K562 (cell line): ENCODE measurements around the gene ANKRD45.

Source experiments
- BRCA1 ChIP-seq, 2 experiments: fragments of 450-650 bp in 1 of 2; sonication (generic) in 1 of 2; formaldehyde crosslinking in 1 of 2; IDR thresholded peaks; 2 replicates each; pipeline versions ENCODE4 v1.5.0 to v1.6.1; 2017 to 2020; ENCODE audit warnings: mild to moderate bottlenecking in 1 of 2, missing genetic modification reagents in 1 of 2
- DNMT1 ChIP-seq: fragments of 450-650 bp; IDR thresholded peaks from 2 replicates; pipeline ENCODE4 v1.6.1; 2016; ENCODE audit warnings: antibody characterized with exemption, mild to moderate bottlenecking
- ELF1 ChIP-seq: fragments of 200-800 bp; sonication (Bioruptor generic); IDR thresholded peaks from 2 replicates; pipeline ENCODE4 v1.6.1; 2016; ENCODE audit warnings: missing genetic modification characterization, missing compliant biosample characterization
- ELF4 ChIP-seq: fragments of 450-650 bp; formaldehyde crosslinking; IDR thresholded peaks from 2 replicates; pipeline ENCODE4 v1.4.0; 2022; ENCODE audit warnings: missing genetic modification characterization
- ETV6 ChIP-seq, 3 experiments: fragments of 150-350 bp in 1 of 3; sonication (generic) in 1 of 3; formaldehyde crosslinking in 1 of 3; IDR thresholded peaks; 2 replicates each; pipeline versions ENCODE4 v1.6.1 to v1.8.0; 2014 to 2022; ENCODE audit warnings: borderline replicate concordance in 2 of 3, low read depth in 2 of 3, antibody characterized with exemption in 1 of 3, low read length in 1 of 3, mild to moderate bottlenecking in 1 of 3, missing genetic modification reagents in 1 of 3
- HDAC2 ChIP-seq: fragments of 450-650 bp; IDR thresholded peaks from 2 replicates; pipeline ENCODE4 v1.6.1; 2016; ENCODE audit warnings: mild to moderate bottlenecking
- OTX1 ChIP-seq: fragments of 450-650 bp; formaldehyde crosslinking; IDR thresholded peaks from 2 replicates; pipeline ENCODE4 v1.4.0; 2022; ENCODE audit warnings: mild to moderate bottlenecking
- RAD21 ChIP-seq, 2 experiments: fragments of 250-450 bp in 1 of 2; fragments of 450-650 bp in 1 of 2; sonication (Bioruptor Pico) in 1 of 2; formaldehyde crosslinking in 1 of 2; IDR thresholded peaks in 1 of 2; conservative IDR thresholded peaks in 1 of 2; 2 replicates each; pipeline versions ENCODE4 v1.4.0 to v1.8.0; 2020 to 2022; ENCODE audit warnings: mild to moderate bottlenecking in 2 of 2, moderate library complexity in 1 of 2
- TCF7 ChIP-seq: sonication (generic); IDR thresholded peaks from 2 replicates; pipeline ENCODE4 v1.6.1; 2016; ENCODE audit warnings: antibody characterized with exemption, borderline replicate concordance
- TEAD1 ChIP-seq, 2 experiments: fragments of 450-650 bp in 1 of 2; sonication (generic) in 1 of 2; formaldehyde crosslinking; IDR thresholded peaks; 2 replicates each; pipeline versions ENCODE4 v1.4.0 to v1.8.0; 2020 to 2022; ENCODE audit warnings: mild to moderate bottlenecking in 2 of 2, missing genetic modification reagents in 1 of 2
- ZBTB11 ChIP-seq, 3 experiments: fragments of 200-800 bp in 1 of 3; fragments of 250-450 bp in 1 of 3; fragments of 450-650 bp in 1 of 3; sonication (Bioruptor Pico) in 1 of 3; sonication (Bioruptor generic) in 1 of 3; formaldehyde crosslinking in 1 of 3; IDR thresholded peaks; 2 replicates each; pipeline versions ENCODE4 v1.6.1 to v1.8.0; 2016 to 2022; ENCODE audit warnings: mild to moderate bottlenecking in 2 of 3, missing genetic modification characterization in 2 of 3, missing compliant biosample characterization in 1 of 3, moderate library complexity in 1 of 3
- ZNF717 ChIP-seq: fragments of 250-450 bp; sonication (Bioruptor Pico); IDR thresholded peaks from 2 replicates; pipeline ENCODE4 v1.5.0; 2021

DNA sequence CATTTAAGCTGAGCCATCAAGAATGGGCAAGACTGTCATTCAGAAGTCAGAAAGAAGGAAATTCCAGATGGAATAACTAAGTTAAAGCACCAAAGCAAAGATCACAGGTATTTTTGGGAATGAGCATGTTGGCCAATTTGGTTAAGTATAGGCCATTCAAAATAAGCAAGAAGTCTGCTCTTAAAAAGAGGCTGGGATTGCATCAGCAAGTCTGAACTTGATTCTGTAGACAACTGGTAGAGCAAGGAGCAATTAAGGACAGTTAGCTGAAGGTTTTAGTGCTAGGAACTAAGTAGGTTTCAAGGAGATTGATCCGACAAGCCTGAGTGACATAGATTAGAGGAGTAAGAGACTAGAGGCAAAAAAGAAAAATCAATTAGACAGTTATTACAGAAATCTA is 8.4 kb downstream of the ANKRD45 start:
- TF ChIP-seq ETV6 (IDR thresholded peaks at IDR 0.05; ENCODE audit: borderline replicate concordance in 1 of 2, low read depth in 2 of 2, low read length in 1 of 2) (no peak), ETV6 (CRISPR knock-in tag; IDR thresholded peaks at IDR 0.05; ENCODE audit: borderline replicate concordance) (no peak), DNMT1 (no peak), ELF1 (tag) (no peak), ZNF717 (no peak), HDAC2 (no peak), OTX1 (CRISPR knock-in tag) (no peak), RAD21 (CRISPR knock-in tag; conservative IDR thresholded peaks at IDR 0.05 in 1 of 2, IDR thresholded peaks at IDR 0.05 in 1 of 2) (no peak), ZBTB11 (CRISPR knock-in tag; IDR thresholded peaks at IDR 0.05) (no peak), TEAD1 (CRISPR knock-in tag; IDR thresholded peaks at IDR 0.05) (no peak), ELF4 (no peak), BRCA1 (IDR thresholded peaks at IDR 0.05) (no peak), BRCA1 (CRISPR knock-in tag; IDR thresholded peaks at IDR 0.05) (no peak), TCF7 (no peak)
